HG02938 (cell line): Measurements from ENCODE around the gene FOXN4.

ENCODE experiments used
- ATAC-seq: cut with Tn5 transposase; IDR thresholded peaks from one replicate; pipeline ENCODE4 v1.9.1; 2021; ENCODE audit warnings: mild to moderate bottlenecking, moderate library complexity; ENCODE audit not compliant: unreplicated experiment

Gene FOXN4

GRCh38 chr12:109261087-109261486 is 48.0 kb downstream of the FOXN4 start:
- no peak for ATAC-seq

- no peak for ATAC-seq
These were observed 49.6 kb downstream of the FOXN4 start for GRCh38 chr12:109259545-109259895.

GRCh38 chr12:109258607-109259544 is 50.2 kb downstream of the FOXN4 start:
- ATAC-seq: no peak

GRCh38 chr12:109258201-109258600 is 50.9 kb downstream of the FOXN4 start:
- ATAC-seq: no peak

GRCh38 chr12:109256011-109256410 is 53.1 kb downstream of the FOXN4 start:
- no peak for ATAC-seq

- no peak for ATAC-seq
These were observed 53.7 kb downstream of the FOXN4 start for GRCh38 chr12:109255377-109255776.

GRCh38 chr12:109253913-109254544 is 55.1 kb downstream of the FOXN4 start:
- no peak for ATAC-seq

GRCh38 chr12:109252799-109253198 is 56.3 kb downstream of the FOXN4 start:
- ATAC-seq: no peak

GRCh38 chr12:109250523-109250922 is 58.6 kb downstream of the FOXN4 start:
- ATAC-seq: no peak

- ATAC-seq: no peak
These were observed 61.0 kb downstream of the FOXN4 start for GRCh38 chr12:109247831-109248654.

GRCh38 chr12:109246221-109246620 is 62.9 kb downstream of the FOXN4 start:
- no peak for ATAC-seq

- no peak for ATAC-seq
These were observed 65.0 kb downstream of the FOXN4 start for GRCh38 chr12:109244073-109244472.

GRCh38 chr12:109241936-109242335 is 67.1 kb downstream of the FOXN4 start:
- no peak for ATAC-seq

GRCh38 chr12:109240365-109240764 is 68.7 kb downstream of the FOXN4 start:
- ATAC-seq: no peak

- ATAC-seq: no peak
These were observed 69.4 kb downstream of the FOXN4 start for GRCh38 chr12:109239691-109240090.

- no peak for ATAC-seq
These were observed 69.9 kb downstream of the FOXN4 start for GRCh38 chr12:109239179-109239578.

- ATAC-seq: no peak
These were observed 72.8 kb downstream of the FOXN4 start for GRCh38 chr12:109236257-109236656.

GRCh38 chr12:109234012-109234411 is 75.1 kb downstream of the FOXN4 start:
- ATAC-seq: no peak

- no peak for ATAC-seq
These were observed 76.4 kb downstream of the FOXN4 start for GRCh38 chr12:109232731-109233130.

- ATAC-seq: no peak
These were observed 78.9 kb downstream of the FOXN4 start for GRCh38 chr12:109230193-109230592.

- no peak for ATAC-seq
These were observed 80.4 kb downstream of the FOXN4 start for GRCh38 chr12:109228664-109229063.
